ENCODE measurements around the gene SAA4.
"Not testable (repeated sequence)": the region's sequence is repeated elsewhere in the genome, so short reads cannot be mapped to it uniquely, and the experiment has no call there.

Gene SAA4, protein sequence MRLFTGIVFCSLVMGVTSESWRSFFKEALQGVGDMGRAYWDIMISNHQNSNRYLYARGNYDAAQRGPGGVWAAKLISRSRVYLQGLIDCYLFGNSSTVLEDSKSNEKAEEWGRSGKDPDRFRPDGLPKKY

DNA sequence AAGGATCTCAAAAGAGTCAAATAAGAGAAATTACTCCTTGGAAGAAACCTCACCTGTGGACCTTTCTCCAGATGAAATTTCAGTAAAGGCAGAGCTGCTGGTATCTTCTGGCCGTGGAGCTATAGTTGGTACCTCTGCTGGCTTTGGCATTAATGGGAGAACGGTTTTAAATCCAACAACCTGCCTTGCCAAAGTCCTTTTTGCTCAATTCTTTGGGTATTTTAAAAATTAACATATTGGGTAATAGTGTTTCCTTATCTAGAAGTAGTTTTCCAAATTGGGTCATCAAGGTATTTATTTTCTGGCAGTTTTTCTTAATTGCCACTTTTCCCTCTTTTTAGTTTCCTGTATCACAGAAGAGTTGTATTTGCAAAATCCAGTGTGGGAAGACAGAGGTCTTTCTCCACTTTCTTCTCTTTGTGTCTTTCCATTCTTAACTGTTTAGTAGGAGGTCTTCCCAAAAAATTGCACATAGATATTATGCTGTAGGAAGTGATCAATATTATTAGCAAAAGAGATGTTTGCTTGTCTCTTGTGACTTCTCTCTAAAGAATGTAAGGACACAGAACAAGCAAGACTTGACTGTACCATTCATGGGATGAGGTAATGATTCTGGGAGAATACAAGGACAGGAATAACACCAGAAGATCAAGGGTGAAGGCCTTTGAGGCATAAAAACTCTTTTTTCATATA lies at the start of gene SAA4:
Gene SAA4, minus strand, starts transcription at position 139 of the 693 bp plus-strand sequence. CDS start 876 bp downstream, outside the sequence.
- H3K27me3 Mint-ChIP-seq, result peaks cover 49% of the 10 kb centered on the region
- no peak within 1 kb of the TSS for H3K27ac Mint-ChIP-seq
- H3K4me3 Mint-ChIP-seq, result no peak within 1 kb of the TSS
- no peaks in the 10 kb centered on the region for H3K9me3 Mint-ChIP-seq
- H3K36me3 Mint-ChIP-seq (ENCODE audit: low read depth), result no peaks in the 10 kb centered on the region
- H3K4me1 Mint-ChIP-seq (ENCODE audit: low read depth), result no peaks in the 10 kb centered on the region

DNA sequence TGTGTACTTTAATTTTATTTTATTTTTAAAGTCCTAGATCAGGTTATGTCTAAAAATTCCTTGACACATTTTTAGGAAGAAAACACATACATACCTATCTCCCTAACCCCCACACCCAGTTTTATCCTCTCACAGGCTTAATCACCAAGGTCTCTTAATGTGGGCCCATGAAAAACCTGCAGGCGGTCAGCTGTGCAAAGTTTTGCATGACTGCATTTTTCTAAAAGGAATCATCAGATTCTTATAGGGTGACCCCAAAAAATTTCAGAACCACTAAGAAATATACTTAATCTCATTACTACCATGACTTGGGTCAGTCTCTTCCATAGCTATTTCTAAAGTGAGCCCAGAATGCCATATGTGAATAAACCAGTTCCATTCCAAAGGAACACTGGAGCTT lies 49.2 kb upstream of the SAA4 start:
- Mint-ChIP-seq H3K27me3 (no peaks in the 10 kb centered on the region), H3K27ac (no peak overlapping the region), H3K9me3 (no peaks in the 10 kb centered on the region), H3K4me1 (ENCODE audit: low read depth) (peaks cover 7% of the 10 kb centered on the region), H3K4me3 (no peak overlapping the region), H3K36me3 (ENCODE audit: low read depth) (peaks cover 69% of the 10 kb centered on the region)

DNA sequence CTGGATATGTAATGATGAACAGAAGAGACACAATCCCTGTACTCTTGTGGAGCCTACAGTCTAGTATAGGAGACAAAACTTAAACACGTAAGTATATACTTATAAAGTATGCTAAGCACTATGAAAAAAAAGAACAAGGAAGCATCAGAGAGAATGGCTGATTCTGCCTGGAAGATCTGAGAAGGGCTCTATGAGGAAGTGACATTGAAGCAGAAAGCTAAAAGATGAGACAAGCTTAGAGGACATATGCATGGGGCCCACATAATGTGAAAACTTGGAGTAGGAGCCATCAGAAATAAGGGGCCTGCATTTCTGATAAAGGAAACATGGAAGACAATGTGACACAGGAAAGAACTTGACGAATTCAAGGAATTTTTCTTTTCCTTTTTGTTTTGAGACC lies 46.0 kb upstream of the SAA4 start:
- no peaks in the 10 kb centered on the region for H3K27me3 Mint-ChIP-seq
- no peaks in the 10 kb centered on the region for H3K9me3 Mint-ChIP-seq
- no peak overlapping the region for H3K4me3 Mint-ChIP-seq
- peak overlapping the region; percentile 22 for H3K27ac Mint-ChIP-seq
- peaks cover 66% of the 10 kb centered on the region for H3K36me3 Mint-ChIP-seq (ENCODE audit: low read depth)
- H3K4me1 Mint-ChIP-seq (ENCODE audit: low read depth), result peaks cover 18% of the 10 kb centered on the region

DNA sequence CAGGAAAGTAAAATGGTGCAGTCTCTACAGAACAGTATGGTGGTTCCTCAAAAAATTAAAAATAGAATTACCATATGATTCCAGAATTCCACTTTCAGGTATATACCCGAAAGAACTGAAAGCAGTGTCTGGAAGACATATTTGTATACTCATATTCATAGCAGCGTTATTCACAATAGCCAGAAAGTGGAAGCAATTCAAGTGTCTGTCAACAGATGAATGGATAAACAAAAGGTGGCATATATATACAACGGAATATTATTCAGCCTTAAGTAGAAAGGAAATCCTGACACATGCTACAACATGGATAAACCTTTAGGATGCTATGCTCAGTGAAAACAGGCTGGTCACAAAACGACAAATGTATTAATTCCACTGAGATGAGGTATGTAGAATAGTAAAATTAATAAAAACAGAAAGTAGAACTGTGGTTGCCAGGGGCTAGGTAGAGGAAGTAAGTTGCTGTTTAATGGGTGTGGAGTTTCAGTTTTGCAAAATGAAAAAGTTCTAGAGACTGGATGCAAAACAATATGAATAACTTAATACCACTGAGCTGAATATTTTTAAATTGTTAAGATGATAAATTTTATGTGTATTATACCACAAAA lies 43.9 kb upstream of the SAA4 start:
- H3K9me3 Mint-ChIP-seq, result no peaks in the 10 kb centered on the region
- H3K27me3 Mint-ChIP-seq, result no peaks in the 10 kb centered on the region
- no peak overlapping the region for H3K27ac Mint-ChIP-seq
- peaks cover 18% of the 10 kb centered on the region for H3K4me1 Mint-ChIP-seq (ENCODE audit: low read depth)
- peaks cover 47% of the 10 kb centered on the region for H3K36me3 Mint-ChIP-seq (ENCODE audit: low read depth)
- H3K4me3 Mint-ChIP-seq, result peak overlapping the region; percentile 1

DNA sequence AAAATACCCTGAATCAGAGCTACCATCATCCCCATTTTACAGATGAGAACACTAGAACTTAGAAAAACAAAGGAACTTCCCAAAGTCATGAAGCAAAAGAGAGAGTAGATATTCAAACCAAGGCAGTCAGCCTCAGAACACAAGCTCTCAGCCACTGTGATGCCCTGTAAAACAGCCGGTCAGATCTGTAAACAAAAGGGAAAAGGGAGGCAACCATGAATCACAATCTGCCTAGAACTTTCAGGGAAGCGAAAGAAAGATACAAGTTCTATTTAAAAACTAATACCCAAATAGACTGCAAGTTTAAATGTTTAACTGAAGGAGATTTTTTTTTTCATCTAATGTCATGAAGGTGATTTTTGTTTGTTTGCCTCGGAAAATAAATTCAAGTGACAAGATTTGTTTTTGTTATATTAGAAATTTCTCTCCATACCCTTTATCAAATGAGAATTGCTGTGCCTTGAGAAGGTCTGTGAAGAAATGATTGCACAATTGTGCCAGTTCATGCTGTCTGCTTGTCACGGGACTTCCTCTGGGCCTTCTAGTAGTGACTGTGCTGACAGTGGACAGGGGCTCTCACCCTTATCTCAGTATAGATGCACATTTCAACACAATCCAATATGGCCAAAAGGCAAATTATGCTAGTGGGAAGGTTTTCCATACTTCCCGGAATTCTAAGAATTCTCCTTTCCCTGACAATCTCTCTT lies 41.1 kb upstream of the SAA4 start:
- Mint-ChIP-seq H3K36me3 (ENCODE audit: low read depth) (peaks cover 32% of the 10 kb centered on the region), H3K4me1 (ENCODE audit: low read depth) (peaks cover 17% of the 10 kb centered on the region), H3K27me3 (no peaks in the 10 kb centered on the region), H3K4me3 (no peak overlapping the region), H3K9me3 (no peaks in the 10 kb centered on the region), H3K27ac (peak overlapping the region; percentile 4)

DNA sequence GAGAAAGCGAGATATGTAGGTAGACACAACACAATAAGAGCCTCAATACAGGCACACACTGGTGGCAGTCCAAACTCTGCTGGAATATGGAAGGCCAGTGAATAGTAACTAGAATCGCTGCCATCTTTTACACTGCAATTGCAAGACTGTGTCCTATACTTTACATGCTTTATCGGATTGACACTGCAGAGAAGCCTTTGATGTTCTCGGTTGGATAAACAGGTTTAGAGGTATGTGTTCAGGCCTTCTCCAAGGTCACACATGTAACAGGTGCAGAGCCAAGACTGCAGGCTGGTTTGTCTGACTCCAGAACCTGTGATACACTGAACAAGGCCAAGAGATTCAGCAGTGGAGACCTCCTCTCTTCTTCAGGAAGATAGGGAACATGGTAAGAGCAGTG lies 34.6 kb upstream of the SAA4 start:
- H3K4me3 Mint-ChIP-seq, result no peak overlapping the region
- peaks cover 5% of the 10 kb centered on the region for H3K36me3 Mint-ChIP-seq (ENCODE audit: low read depth)
- no peaks in the 10 kb centered on the region for H3K9me3 Mint-ChIP-seq
- H3K27me3 Mint-ChIP-seq, result no peaks in the 10 kb centered on the region
- H3K4me1 Mint-ChIP-seq (ENCODE audit: low read depth), result peaks cover 3% of the 10 kb centered on the region
- no peak overlapping the region for H3K27ac Mint-ChIP-seq

DNA sequence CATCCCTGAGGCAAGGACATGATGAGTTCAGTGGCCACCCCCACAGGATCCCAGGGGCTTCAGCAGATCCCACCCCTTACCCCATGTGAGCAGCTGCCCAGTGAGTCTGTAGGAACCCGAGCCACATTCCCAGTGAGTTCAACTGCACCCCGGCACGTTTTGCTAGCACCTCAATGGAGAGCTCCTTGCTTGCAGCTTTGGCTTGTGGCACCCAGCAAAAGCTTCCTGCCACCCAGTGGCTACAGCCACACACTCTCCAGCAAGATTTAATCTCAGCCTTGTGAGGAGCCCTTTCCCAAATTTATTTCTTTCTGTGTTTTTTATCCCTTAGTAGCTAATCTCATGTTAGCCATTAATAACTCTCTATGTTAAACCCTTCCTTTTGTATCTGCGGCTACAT lies 33.5 kb upstream of the SAA4 start:
- peaks cover 3% of the 10 kb centered on the region for H3K4me1 Mint-ChIP-seq (ENCODE audit: low read depth)
- no peak overlapping the region for H3K27ac Mint-ChIP-seq
- H3K9me3 Mint-ChIP-seq, result no peaks in the 10 kb centered on the region
- H3K4me3 Mint-ChIP-seq, result no peak overlapping the region
- H3K36me3 Mint-ChIP-seq (ENCODE audit: low read depth), result peaks cover under 1% of the 10 kb centered on the region
- H3K27me3 Mint-ChIP-seq, result no peaks in the 10 kb centered on the region

DNA sequence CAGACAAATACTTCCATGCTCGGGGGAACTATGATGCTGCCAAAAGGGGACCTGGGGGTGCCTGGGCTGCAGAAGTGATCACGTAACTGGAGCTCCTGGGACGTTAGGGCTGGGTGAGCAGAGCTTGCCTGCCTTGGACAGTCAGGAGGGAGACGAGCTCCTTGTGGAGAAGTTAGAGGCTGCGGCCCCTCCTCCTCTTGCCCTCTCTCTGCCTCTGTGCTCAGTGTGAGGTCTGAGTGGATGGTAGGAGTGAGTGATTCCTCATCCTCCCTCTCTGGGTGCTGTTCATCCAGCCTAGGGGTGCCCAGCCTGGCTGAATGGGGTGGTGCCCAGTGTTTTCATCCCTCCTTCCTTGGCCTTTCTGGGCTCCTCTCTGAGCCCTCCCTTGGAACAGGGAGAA lies 32.6 kb upstream of the SAA4 start:
- H3K36me3 Mint-ChIP-seq (ENCODE audit: low read depth); H3K27ac Mint-ChIP-seq; H3K4me1 Mint-ChIP-seq (ENCODE audit: low read depth); H3K9me3 Mint-ChIP-seq; H3K27me3 Mint-ChIP-seq; H3K4me3 Mint-ChIP-seq: not testable (repeated sequence)

DNA sequence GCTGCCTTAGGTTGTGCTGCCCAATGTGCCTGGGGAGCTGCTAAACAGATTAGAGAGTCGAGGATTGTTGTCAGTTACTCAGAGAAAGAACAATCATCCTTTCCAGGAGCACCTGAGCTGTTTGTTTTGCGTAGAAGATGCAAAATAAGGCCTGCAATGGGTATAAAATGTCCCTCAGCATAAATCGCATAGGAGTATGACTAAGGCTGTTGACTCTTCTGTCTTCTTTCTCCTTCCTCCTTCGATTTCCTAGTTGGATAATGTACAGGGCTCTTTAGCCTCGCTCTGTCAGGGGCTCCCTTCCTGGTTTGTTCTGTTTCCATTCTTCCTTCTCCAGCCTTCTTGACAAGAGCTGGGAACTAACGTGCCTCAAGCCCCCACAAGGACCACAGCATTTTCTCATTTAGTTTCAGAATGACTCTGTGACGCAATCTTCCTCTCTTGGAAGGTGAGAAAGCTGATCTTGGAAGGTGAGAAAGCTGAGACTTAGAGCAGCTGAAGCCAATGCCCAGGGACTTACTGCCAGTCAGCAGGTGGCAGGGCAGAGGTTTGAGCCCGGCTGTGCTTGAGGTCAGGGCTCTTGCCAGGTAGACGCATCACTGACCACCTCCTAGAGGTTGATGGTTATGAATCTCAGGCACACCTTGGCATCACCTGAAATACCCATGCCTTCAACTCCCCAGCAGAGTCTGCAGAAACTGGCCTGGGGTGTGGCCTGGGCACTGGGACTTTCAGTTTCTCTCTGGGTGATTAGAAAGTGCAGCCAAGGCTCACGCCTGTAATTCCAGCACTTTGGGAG lies 30.9 kb upstream of the SAA4 start:
- H3K27me3 Mint-ChIP-seq, result not testable (repeated sequence)

DNA sequence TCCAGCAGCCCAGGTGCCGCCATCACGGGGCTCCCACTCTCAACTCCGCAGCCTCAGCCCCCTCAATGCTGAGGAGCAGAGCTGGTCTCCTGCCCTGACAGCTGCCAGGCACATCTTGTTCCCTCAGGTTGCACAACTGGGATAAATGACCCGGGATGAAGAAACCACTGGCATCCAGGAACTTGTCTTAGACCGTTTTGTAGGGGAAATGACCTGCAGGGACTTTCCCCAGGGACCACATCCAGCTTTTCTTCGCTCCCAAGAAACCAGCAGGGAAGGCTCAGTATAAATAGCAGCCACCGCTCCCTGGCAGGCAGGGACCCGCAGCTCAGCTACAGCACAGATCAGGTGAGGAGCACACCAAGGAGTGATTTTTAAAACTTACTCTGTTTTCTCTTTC lies 29.3 kb upstream of the SAA4 start, which contains the start of gene SAA1:
Gene SAA1, plus strand, starts transcription at position 316 of the 400 bp plus-strand sequence. CDS start 624 bp downstream, outside the sequence.
- Mint-ChIP-seq H3K27me3 (peaks cover 4% of the 10 kb centered on the region), H3K27ac (no peak within 1 kb of the TSS), H3K9me3 (no peaks in the 10 kb centered on the region), H3K36me3 (ENCODE audit: low read depth) (no peaks in the 10 kb centered on the region), H3K4me3 (no peak within 1 kb of the TSS), H3K4me1 (ENCODE audit: low read depth) (peaks cover 3% of the 10 kb centered on the region)

More for the DNA sequence above, 30.9 kb upstream of the SAA4 start:
- H3K36me3 Mint-ChIP-seq (ENCODE audit: low read depth); H3K4me3 Mint-ChIP-seq; H3K27ac Mint-ChIP-seq; H3K9me3 Mint-ChIP-seq; H3K4me1 Mint-ChIP-seq (ENCODE audit: low read depth): not testable (repeated sequence)

DNA sequence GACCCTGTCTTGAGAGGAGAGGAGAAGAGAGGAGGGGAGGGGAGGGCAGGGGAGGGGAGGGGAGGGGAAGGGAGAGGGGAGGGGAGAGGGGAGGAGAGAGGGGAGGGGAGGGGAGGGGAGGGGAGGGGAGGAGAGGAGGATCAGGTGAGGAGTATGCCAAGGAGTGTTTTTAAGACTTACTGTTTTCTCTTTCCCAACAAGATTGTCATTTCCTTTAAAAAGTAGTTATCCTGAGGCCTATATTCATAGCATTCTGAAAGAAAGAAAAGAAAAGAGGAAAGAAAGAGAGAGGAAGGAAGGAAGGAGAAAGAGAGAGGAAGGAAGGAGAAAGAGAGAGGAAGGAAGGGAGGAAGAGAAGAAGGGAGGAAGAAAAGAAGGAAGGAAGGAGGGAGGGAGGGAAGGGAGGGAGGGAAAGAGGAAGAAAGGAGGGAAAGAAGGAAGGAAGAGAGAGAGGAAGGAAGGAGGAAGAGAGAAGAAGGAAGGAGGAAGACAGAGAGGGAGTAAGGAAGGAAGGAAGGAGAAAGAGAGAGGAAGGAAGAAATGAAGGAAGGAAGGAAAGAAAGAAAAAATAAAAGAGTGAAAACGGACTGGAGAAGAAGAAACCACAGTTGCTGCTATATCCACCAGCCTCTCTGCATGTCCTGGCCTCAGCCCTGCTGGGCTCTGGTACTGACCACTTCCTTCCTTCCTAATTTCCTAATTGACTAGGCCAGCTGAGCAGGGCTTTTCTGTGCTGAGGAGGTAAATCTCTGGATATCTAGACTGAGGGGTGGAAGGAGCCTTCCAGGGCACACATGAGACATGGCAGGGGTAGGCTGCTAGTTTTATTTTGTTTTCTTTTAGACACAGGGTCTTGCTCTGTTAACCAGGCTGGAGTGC lies 28.3 kb upstream of the SAA4 start:
- Mint-ChIP-seq H3K4me3 (no peak overlapping the region), H3K4me1 (ENCODE audit: low read depth) (peaks cover 3% of the 10 kb centered on the region), H3K27ac (no peak overlapping the region), H3K9me3 (no peaks in the 10 kb centered on the region), H3K27me3 (peaks cover 4% of the 10 kb centered on the region), H3K36me3 (ENCODE audit: low read depth) (no peaks in the 10 kb centered on the region)

DNA sequence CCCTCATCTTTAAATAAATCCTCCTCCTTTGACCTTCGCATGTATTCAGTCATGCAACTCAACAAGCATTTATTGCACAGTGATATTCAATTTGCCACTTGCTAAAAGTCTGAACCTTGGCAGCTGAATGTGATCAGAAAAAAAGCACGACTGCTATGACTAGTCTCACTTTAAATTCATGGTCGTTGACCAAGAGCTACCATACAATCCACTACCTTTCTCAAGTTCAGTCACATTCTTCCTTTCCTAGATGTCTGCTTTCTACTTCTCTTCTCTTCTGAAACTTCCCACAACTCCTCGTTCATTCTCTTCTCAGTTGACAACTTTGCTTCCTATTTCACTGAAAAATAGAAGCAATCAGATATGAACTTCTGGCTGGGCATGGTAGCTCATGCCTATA lies 27.4 kb upstream of the SAA4 start:
- no peak overlapping the region for H3K27ac Mint-ChIP-seq
- H3K36me3 Mint-ChIP-seq (ENCODE audit: low read depth), result no peaks in the 10 kb centered on the region
- H3K4me3 Mint-ChIP-seq, result no peak overlapping the region
- H3K4me1 Mint-ChIP-seq (ENCODE audit: low read depth), result peaks cover 3% of the 10 kb centered on the region
- no peaks in the 10 kb centered on the region for H3K9me3 Mint-ChIP-seq
- H3K27me3 Mint-ChIP-seq, result peaks cover 4% of the 10 kb centered on the region

DNA sequence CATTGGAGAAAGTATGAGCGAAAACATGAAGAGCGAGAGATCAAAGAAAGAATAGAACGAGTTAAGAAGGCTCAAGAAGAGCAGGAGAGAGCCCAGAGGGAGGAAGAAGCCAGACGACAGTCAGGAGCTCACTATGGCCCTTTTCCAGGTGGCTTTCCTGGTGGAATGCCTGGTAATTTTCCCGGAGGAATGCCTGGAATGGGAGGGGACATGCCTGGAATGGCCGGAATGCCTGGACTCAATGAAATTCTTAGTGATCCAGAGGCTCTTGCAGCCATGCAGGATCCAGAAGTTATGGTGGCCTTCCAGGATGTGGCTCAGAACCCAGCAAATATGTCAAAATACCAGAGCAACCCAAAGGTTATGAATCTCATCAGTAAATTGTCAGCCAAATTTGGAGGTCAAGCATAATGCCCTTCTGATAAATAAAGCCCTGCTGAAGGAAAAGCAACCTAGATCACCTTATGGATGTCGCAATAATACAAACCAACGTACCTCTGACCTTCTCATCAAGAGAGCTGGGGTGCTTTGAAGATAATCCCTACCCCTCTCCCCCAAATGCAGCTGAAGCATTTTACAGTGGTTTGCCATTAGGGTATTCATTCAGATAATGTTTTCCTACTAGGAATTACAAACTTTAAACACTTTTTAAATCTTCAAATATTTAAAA lies 26.2 kb upstream of the SAA4 start:
- not testable (repeated sequence) for H3K27ac Mint-ChIP-seq; H3K9me3 Mint-ChIP-seq; H3K4me3 Mint-ChIP-seq; H3K4me1 Mint-ChIP-seq (ENCODE audit: low read depth); H3K36me3 Mint-ChIP-seq (ENCODE audit: low read depth); H3K27me3 Mint-ChIP-seq
